Measurements from ENCODE around the gene NMRK2.
"Not testable (repeated sequence)": the region's sequence is repeated elsewhere in the genome, so short reads cannot be mapped to it uniquely, and the experiment has no call there.

Gene NMRK2

GRCh38 chr19:3954107-3954506 lies 21.2 kb downstream of the NMRK2 start:
- TF ChIP-seq CTCF (IDR thresholded peaks at IDR 0.05; ENCODE audit: extremely low read depth, missing control alignments): no peak
- no peak for DNase-seq (ENCODE audit: low spot score)

GRCh38 chr19:3955276-3955675 lies 22.4 kb downstream of the NMRK2 start:
- DNase-seq (ENCODE audit: low spot score): not testable (repeated sequence)

GRCh38 chr19:3955688-3956087 lies 22.8 kb downstream of the NMRK2 start:
- no peak for TF ChIP-seq CTCF (IDR thresholded peaks at IDR 0.05; ENCODE audit: extremely low read depth, missing control alignments)
- DNase-seq (ENCODE audit: low spot score): no peak

- DNase-seq (ENCODE audit: low spot score): no peak
Measured at GRCh38 chr19:3958836-3959765, 26.2 kb downstream of the NMRK2 start.

GRCh38 chr19:3959766-3960131 lies 26.9 kb downstream of the NMRK2 start:
- TF ChIP-seq CTCF (IDR thresholded peaks at IDR 0.05; ENCODE audit: extremely low read depth, missing control alignments): no peak
- no peak for DNase-seq (ENCODE audit: low spot score)

More at GRCh38 chr19:3958836-3959765, 26.2 kb downstream of the NMRK2 start:
- TF ChIP-seq CTCF (IDR thresholded peaks at IDR 0.05; ENCODE audit: extremely low read depth, missing control alignments): no peak

- no peak for DNase-seq (ENCODE audit: low spot score)
- no peak for TF ChIP-seq CTCF (IDR thresholded peaks at IDR 0.05; ENCODE audit: extremely low read depth, missing control alignments)
Measured at GRCh38 chr19:3961007-3961406, 28.1 kb downstream of the NMRK2 start.

- TF ChIP-seq CTCF (IDR thresholded peaks at IDR 0.05; ENCODE audit: extremely low read depth, missing control alignments): no peak
- DNase-seq (ENCODE audit: low spot score): no peak
Measured at GRCh38 chr19:3963458-3964255, 30.8 kb downstream of the NMRK2 start.

Data from GM20000 (cell line).